ENCODE data around the gene C12orf42.
A peak's percentile ranks its signal among the peaks of the same experiment; 100 is the strongest.

- TF ChIP-seq CTCF (IDR thresholded peaks at IDR 0.05; ENCODE audit: insufficient read depth, low read length) (peak; percentile 29), SPI1 (IDR thresholded peaks at IDR 0.05; ENCODE audit: borderline replicate concordance, low read depth) (no peak), GABPA (IDR thresholded peaks at IDR 0.05; ENCODE audit: low read depth) (no peak), POLR2AphosphoS5 (IDR thresholded peaks at IDR 0.05; ENCODE audit: low read depth) (no peak)
These were observed 8.0 kb upstream of the C12orf42 start for GRCh38 chr12:103503546-103504480.
